IPS-18a (cell line): ENCODE data around the gene CDKAL1.

Experiments used
- H3K27ac ChIP-seq: one replicate; pipeline ENCODE4 v1.5.1; 2013; ENCODE audit warnings: low read length
- H3K27me3 ChIP-seq: one replicate; pipeline ENCODE4 v1.6.1; 2013; ENCODE audit warnings: mild to moderate bottlenecking, low read length; ENCODE audit not compliant: control insufficient read depth, insufficient read depth
- H3K36me3 ChIP-seq: one replicate; pipeline ENCODE4 v1.6.1; 2013; ENCODE audit warnings: low read depth, low read length; ENCODE audit not compliant: control insufficient read depth
- H3K4me1 ChIP-seq: one replicate; pipeline ENCODE4 v1.6.1; 2013; ENCODE audit warnings: low read depth, low read length; ENCODE audit not compliant: control insufficient read depth
- H3K4me3 ChIP-seq: one replicate; pipeline ENCODE4 v1.5.1; 2013; ENCODE audit warnings: low read length
- H3K9ac ChIP-seq: one replicate; pipeline ENCODE4 v1.6.1; 2013; ENCODE audit warnings: mild to moderate bottlenecking, low read length, moderate library complexity
- H3K9me3 ChIP-seq: one replicate; pipeline ENCODE4 v1.6.1; 2013; ENCODE audit warnings: low read depth, low read length; ENCODE audit not compliant: control insufficient read depth

The CDKAL1 gene

DNA sequence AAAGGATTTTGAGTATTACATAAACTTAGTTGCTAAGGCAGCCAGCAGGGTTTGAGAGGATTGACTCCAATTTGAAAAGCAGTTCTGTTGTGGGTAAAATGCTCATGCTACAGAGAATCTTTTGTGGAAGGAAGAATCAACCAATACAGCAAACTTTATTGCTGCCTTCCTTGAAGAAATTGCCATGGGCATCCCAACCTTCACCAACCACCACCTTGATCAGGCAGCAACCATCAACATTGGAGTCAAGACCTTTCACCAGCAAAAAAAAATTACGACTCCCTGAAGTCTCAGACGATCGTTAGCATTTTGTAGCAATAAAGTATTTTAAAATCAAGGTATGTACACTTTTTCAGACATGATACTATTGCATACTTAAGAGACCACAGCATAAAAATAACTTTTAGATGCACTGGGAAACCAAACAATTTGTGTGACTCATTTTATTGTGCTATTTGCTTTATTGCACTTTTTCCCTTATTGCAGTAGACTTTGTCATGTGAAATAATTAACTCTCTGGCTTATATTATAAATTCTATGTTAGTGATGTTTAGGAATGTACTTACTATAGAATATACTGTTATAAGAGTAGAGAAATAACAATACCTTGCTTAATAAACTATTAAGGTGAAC is 390.8 kb downstream of the CDKAL1 start:
- H3K4me1 ChIP-seq, result no peaks in the 10 kb centered on the region
- H3K4me3 ChIP-seq, result no peak overlapping the region
- H3K9ac ChIP-seq, result no peak overlapping the region
- H3K27ac ChIP-seq, result no peak overlapping the region
- H3K9me3 ChIP-seq, result no peaks in the 10 kb centered on the region
- H3K36me3 ChIP-seq, result no peaks in the 10 kb centered on the region
- H3K27me3 ChIP-seq, result no peaks in the 10 kb centered on the region

DNA sequence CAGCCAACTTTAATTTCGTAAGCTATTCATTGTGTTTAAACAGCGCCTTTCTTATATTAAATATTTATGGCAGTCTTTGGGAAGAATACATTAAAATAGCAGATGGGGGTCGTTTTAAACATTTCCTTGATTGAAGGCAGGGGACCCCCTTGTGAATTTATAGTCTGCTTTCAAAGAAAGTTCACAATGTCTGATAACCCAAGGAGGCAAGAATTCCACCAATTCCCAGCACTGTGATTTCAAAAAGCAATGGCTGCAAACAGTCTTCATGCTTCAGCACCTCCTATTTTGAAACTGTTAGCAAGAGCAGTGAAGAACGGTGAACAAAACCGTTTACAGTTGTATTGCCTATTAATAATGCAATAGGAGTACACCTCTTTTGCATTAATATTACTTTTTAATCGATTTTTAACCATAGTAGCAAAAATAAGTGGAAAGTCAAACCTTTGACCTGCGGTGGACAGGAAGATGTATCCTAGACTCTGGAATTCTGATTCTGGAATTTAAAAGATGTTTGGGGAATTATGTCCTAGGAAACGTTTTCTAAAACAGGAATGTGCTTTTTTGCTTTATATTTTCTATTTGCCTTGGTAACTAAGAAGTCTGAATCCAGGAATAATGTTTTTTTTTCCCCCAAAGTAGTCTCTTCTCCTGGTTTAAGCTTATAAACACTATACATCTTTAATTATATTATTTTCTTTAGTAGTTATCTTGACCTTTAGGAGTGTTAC is 393.0 kb downstream of the CDKAL1 start:
- Histone ChIP-seq H3K9me3 (no peaks in the 10 kb centered on the region), H3K9ac (no peak overlapping the region), H3K36me3 (no peaks in the 10 kb centered on the region), H3K27me3 (no peaks in the 10 kb centered on the region), H3K4me1 (no peaks in the 10 kb centered on the region), H3K4me3 (no peak overlapping the region), H3K27ac (no peak overlapping the region)

DNA sequence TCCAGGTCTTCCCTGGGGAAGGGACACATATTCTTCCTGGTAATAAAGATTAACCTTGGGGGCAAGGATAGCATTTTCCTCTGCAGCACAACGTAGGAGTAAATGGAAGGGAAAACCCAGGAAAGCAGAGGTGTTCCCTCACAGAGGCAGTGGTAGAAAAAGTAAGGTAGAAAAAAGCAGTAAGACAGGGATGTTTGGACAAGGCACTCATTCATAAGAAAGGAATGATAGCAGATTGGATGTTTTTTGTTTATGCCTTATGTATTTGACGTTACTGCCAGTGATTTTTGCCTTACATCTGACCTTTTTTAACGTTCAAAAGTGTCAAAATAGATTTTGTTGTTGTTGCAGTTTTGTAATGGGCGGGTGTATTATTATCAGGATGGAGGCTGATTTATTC is 395.0 kb downstream of the CDKAL1 start:
- Histone ChIP-seq H3K4me3 (no peak overlapping the region), H3K27ac (no peak overlapping the region), H3K9me3 (no peaks in the 10 kb centered on the region), H3K9ac (no peak overlapping the region), H3K27me3 (no peaks in the 10 kb centered on the region), H3K4me1 (peaks cover 8% of the 10 kb centered on the region), H3K36me3 (no peaks in the 10 kb centered on the region)

DNA sequence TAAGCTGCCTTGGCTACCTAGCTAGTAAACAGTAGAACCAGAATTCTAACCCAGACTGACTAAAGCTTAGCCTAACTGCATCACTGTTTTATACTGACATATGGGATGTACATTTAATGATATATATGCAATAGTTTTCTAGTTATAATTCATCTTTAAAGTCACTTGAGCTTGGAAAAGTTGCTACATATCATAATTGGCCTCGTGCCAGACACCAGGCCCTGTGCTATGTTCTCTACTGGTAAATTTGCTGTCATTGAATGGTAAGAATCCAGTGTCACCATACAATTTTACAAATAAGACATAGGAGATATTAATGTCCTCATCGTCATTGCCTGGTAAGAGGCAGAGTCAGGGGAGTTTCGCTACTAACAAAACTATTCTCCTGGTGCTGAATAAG is 396.8 kb downstream of the CDKAL1 start:
- Histone ChIP-seq H3K9ac (no peak overlapping the region), H3K4me1 (peaks cover 8% of the 10 kb centered on the region), H3K9me3 (no peaks in the 10 kb centered on the region), H3K36me3 (no peaks in the 10 kb centered on the region), H3K4me3 (no peak overlapping the region), H3K27ac (no peak overlapping the region), H3K27me3 (no peaks in the 10 kb centered on the region)

DNA sequence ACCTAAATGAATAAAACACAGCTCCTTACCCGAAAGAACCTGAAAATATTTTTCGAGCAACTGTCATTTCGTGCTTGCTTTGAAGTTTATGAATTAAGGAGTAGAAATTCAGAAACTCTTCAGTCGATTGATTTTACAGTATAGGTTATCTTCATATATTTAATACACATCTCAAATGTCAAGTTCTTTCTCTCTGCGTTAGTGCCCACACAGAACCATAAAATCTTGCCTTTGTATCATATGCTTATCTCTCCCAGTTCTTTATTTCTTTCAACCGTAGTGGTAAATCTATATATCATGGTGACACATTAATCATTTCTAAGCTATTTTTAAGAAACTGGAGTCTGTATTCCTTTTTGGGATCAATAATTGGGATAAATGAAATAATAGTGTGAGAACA is 397.5 kb downstream of the CDKAL1 start:
- H3K4me1 ChIP-seq, result peaks cover 8% of the 10 kb centered on the region

DNA sequence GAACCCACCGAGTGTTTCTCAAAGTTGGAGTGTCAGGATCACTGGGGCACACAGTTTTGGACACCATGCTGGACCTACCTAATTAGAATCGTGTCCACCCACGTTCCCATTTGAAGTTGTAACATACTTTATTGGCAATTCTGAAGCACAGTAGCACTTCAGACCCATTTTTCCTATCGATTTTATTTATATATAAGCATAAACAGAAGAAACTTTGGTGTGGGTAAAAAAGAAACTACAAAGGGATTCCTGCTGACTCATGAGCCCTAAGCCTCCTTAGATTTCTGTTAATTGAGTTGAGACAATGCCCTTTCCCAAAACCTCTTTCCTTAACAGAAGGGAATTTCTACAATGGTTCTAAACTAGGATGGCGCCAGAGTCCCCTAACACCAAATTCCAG is 398.0 kb downstream of the CDKAL1 start:
- Histone ChIP-seq H3K27ac (no peak overlapping the region), H3K27me3 (no peaks in the 10 kb centered on the region), H3K4me3 (no peak overlapping the region), H3K9ac (no peak overlapping the region), H3K9me3 (no peaks in the 10 kb centered on the region), H3K4me1 (peaks cover 8% of the 10 kb centered on the region), H3K36me3 (no peaks in the 10 kb centered on the region)

More for the DNA sequence above, 397.5 kb downstream of the CDKAL1 start:
- Histone ChIP-seq H3K4me3 (no peak overlapping the region), H3K27me3 (no peaks in the 10 kb centered on the region), H3K36me3 (no peaks in the 10 kb centered on the region), H3K9me3 (no peaks in the 10 kb centered on the region), H3K9ac (no peak overlapping the region), H3K27ac (no peak overlapping the region)

DNA sequence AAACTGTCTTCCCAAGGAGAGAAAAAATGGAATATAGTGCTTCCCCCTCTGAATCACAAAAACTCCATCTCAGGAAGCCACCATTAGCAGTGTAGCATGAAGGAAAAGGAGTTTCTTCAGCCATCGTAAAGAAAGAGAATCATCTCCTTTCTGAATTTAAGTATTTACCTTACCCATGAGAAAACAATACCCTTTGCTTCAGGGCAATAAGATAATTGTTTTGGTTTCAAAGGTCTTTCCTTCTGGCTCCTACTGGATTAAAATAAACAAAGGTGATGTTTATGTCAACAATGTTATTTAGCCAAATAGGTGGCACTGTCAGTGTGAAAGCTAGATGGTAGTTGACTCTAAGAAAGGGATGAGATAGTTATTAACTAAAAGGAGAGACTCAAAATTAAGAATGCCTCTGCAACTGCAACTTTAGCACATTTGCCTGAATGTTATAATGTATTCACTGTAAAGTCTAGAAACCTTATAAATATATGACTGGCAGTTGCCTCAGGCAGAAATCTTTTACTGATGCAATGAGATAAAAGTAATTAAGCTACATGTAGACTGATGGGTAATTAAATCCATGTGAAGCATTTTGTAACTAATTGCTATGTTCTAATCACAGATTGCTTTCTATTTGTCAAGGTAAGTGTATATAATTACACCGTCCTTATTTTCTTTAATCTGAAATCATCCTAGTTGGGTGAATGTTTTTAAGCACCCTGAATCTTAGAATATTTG is 399.0 kb downstream of the CDKAL1 start:
- H3K4me1 ChIP-seq, result peaks cover 8% of the 10 kb centered on the region
- H3K27ac ChIP-seq, result no peak overlapping the region
- no peaks in the 10 kb centered on the region for H3K27me3 ChIP-seq
- H3K9me3 ChIP-seq, result no peaks in the 10 kb centered on the region
- no peak overlapping the region for H3K9ac ChIP-seq
- no peak overlapping the region for H3K4me3 ChIP-seq
- H3K36me3 ChIP-seq, result no peaks in the 10 kb centered on the region

DNA sequence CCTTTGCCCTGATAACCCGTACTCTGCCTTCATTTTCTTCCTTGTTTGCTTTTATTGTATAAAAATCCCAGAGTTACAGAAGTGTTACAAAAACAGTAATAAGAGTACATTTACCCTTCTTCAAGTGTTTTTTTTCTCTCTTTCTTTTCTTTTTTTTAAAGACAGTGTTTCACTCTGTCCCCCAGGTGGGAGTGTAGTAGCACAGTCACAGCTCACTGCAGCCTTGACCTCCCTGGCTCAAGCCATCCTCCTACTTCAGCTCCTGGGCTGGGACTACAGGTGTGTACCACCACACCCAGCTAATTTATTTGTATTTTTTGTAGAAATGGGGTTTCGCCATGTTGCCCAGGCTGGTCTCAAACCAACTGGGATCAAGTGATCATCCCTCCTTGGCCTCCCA is 402.7 kb downstream of the CDKAL1 start:
- Histone ChIP-seq H3K9ac (no peak overlapping the region), H3K4me3 (no peak overlapping the region), H3K27ac (no peak overlapping the region), H3K4me1 (peaks cover 20% of the 10 kb centered on the region), H3K9me3 (no peaks in the 10 kb centered on the region), H3K36me3 (no peaks in the 10 kb centered on the region), H3K27me3 (no peaks in the 10 kb centered on the region)

DNA sequence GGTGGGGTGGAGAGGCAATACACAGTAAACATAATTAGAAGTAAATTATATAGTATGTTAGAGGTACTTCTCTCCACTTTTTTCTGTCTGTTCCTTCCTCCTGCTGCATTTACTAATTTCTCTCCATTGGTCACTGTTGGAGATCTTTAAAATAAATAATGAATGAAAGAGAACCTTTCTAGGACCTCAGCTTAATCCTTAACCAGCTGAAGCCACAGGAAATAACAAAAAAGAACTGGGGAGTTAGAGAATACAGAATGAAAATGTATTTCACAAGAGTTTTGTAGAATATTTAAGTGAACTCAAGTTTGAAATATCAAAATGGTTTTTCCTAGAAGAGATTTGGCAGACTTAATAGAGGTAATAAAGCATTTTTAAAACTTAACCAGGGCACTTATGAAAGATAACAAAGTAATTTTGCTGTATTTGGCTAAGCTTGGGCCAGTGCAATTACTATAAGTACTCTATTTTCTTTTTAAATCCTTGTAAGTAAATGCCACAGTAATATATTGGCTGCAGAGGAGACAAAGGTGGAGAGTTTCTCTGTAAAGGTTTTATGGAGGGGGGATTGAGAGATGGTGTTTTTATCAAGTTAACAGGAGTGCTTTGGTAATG is 405.0 kb downstream of the CDKAL1 start:
- Histone ChIP-seq H3K4me3 (no peak overlapping the region), H3K36me3 (no peaks in the 10 kb centered on the region), H3K27ac (no peak overlapping the region)

DNA sequence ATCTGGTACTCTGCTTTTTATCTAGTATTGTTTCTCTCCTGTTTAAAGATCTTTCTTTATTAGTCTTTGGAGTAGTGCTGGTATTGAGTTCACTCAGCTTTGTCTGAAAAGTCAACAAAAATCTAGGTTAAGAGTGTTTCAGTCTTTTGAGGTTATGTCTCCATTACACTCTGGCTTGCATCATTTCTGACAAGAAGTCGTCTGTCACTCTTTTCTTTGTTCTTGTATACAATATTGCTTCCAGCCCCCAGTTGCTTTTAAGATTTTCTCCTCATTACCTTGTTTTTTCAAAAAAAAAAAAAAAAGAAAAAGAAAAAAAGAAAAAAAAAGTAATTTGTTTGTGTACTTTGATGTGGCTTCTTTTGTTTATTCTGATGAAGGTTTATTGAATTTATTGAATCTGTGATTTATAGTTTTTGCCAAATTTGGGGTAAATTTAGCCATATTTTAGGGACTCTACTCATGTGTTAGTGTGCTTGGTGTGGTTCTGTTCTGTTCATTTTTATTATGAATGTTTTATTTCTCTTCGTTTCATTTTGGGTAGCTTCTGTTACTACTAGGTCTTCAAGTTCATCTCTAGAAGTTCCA is 408.9 kb downstream of the CDKAL1 start:
- H3K27me3 ChIP-seq, result no peaks in the 10 kb centered on the region
- H3K9me3 ChIP-seq, result no peaks in the 10 kb centered on the region
- no peak overlapping the region for H3K4me3 ChIP-seq
- peaks cover 12% of the 10 kb centered on the region for H3K4me1 ChIP-seq
- H3K36me3 ChIP-seq, result no peaks in the 10 kb centered on the region
- no peak overlapping the region for H3K27ac ChIP-seq
- no peak overlapping the region for H3K9ac ChIP-seq

More for the DNA sequence above, 405.0 kb downstream of the CDKAL1 start:
- H3K9me3 ChIP-seq, result no peaks in the 10 kb centered on the region
- H3K9ac ChIP-seq, result no peak overlapping the region
- H3K4me1 ChIP-seq, result peaks cover 12% of the 10 kb centered on the region
- H3K27me3 ChIP-seq, result no peaks in the 10 kb centered on the region

DNA sequence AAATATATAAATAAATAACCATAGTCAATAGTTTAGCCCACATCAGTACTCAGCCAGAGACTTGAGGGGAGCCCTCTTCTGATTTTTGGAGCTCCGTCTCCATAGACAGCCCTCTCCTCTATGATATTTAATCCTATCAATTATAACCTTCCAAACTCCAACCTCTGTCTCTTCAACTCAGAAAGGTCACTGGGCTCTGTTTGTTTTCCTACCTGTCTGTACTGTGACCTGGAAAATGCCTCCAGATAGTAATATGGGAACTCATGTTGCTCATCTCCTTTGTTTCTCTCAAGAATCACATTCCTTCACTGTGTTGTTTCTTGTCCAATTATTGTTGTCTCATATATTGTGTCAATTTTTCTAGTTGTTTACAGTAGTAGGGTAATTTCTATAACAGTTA is 409.7 kb downstream of the CDKAL1 start:
- H3K4me1 ChIP-seq, result peaks cover 8% of the 10 kb centered on the region
- no peak overlapping the region for H3K27ac ChIP-seq
- H3K27me3 ChIP-seq, result no peaks in the 10 kb centered on the region
- no peaks in the 10 kb centered on the region for H3K36me3 ChIP-seq
- no peak overlapping the region for H3K4me3 ChIP-seq
- H3K9me3 ChIP-seq, result no peaks in the 10 kb centered on the region
- H3K9ac ChIP-seq, result no peak overlapping the region
